GM21528 (cell line): ENCODE data around the gene POU2F1.
A peak's percentile ranks its signal among the peaks of the same experiment; 100 is the strongest.
"Not testable (repeated sequence)": the region's sequence is repeated elsewhere in the genome, so short reads cannot be mapped to it uniquely, and the experiment has no call there.

ENCODE experiments used
- ATAC-seq: cut with Tn5 transposase; IDR thresholded peaks from one replicate; pipeline ENCODE4 v1.9.1; 2021; ENCODE audit warnings: mild to moderate bottlenecking, moderate library complexity; ENCODE audit not compliant: unreplicated experiment, low FRiP score

Gene POU2F1

DNA sequence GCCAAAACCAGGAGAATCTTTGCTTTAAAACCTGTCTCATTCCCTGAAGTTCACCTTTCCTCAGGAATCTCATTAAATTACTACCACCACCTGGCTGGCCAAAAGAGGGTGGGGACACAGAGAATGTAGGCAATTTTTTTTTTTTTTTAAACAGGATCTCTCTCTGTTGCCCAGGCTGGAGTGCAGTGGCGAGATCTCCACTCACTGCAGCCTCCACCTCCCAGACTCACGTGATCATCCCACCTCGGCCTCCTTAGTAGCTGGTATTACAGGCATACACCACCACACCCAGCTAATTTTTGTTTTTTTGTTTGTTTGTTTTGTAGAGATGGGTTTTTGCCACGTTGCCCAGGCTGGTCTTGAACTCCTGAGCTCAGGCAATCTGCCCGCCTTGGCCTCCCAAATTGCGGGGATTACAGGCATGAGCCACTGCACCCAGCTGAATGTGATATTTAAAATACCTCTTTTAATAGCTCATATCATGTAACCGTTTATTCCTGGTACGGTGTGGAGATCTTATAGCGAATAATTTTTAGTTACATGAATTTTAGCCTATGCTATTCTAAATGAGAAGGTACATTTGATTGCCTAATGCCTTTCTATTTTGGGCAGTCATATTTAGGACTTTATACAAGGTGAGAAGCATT, 84.5 kb downstream of the POU2F1 start:
- no peak for ATAC-seq

GRCh38 chr1:167305706-167306277, 85.1 kb downstream of the POU2F1 start:
- no peak for ATAC-seq

GRCh38 chr1:167310732-167311131, 90.0 kb downstream of the POU2F1 start:
- no peak for ATAC-seq

GRCh38 chr1:167312871-167313270, 92.2 kb downstream of the POU2F1 start:
- ATAC-seq = no peak

DNA sequence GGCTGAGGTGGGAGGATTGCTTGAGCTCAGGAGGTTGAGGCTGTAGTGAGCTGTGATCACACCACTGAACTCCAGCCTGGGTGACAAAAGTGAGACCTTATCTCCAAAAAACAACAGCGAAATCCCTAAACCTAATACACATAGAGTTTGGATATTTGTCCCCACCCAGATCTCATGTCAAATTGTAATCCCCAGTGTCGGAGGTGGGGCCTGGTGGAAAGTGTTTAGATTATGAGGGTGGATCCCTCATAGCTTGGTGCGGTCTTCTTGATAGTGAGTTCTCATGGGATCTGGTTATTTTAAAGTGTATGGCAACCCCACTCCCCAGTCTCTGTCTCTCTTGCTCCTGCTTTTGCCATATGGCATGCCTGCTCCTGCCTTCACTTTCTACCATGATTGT, 94.0 kb downstream of the POU2F1 start:
- ATAC-seq = no peak

- ATAC-seq = no peak
These were observed 96.8 kb downstream of the POU2F1 start for GRCh38 chr1:167317463-167317862.

DNA sequence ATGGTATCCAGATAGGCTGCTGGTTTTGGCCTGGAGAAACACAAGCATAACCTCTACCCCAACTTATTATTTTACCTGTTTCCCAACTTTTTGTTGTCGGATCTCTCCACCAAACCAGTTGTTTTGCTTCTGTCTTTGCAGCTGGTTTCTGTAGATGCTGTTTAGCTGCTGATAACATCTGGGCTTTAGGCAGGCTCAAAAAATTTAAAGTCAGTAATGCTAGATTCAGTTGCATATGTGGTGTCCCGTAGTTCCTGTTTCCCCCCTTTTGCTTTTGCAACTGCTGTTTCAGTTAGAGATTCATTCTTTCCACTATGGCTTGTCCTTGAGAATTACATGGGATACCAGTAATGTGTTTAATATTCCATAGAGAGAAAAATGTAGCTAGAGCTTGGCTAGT, 98.5 kb downstream of the POU2F1 start:
- ATAC-seq = not testable (repeated sequence)

DNA sequence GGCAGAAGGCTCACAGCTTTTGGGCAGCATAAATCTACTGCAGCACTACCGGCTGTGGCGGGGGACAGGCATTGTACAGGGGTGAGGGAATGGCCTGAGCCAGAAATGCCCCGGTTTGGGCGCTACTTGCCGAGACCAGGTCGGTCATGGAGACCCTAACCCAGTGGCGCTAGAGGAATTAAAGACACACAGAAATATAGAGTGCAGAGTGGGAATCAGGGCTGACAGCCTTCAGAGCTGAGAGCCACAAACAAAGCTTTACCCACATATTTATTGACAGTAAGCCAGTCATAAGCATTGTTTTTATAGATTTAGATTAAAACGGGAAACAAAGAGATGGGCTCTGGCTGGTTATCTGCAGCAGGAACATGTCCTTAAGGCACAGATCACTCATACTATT, 101.8 kb downstream of the POU2F1 start:
- ATAC-seq = no peak

GRCh38 chr1:167325151-167325550, 104.5 kb downstream of the POU2F1 start:
- no peak for ATAC-seq

GRCh38 chr1:167328306-167328815, 107.7 kb downstream of the POU2F1 start:
- ATAC-seq = no peak

DNA sequence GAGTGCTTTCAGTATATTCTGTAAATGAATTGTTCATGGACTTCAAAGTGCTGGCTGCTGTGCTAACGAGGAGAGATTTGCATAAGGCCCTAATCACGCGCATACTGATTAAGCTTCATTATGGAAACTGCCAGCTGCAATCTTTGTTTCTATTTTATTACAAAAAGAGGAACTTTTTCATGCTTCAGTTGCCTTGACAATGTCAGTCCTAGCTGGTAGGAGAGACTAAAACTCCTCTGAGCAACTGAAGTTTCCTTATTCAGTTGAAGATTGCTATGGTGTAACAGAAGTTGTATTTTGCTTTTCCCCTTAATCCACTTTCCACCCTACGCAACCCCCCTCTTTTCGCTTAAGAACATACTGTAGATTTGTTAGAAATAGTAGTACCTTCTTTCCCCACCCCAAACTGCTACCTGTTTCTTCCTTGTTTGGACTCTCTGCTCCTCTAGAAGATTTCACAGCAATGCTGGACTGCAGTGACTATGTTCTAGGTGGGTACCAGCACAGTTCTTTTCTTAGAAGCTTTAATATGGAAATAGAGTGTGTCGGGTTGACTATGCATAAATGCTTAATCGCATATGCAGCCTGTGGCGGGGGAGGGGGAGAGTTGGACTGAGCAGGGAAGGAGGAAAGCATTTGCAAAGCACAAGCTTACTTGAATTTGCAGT, 108.3 kb downstream of the POU2F1 start:
- peak; percentile 78 for ATAC-seq

DNA sequence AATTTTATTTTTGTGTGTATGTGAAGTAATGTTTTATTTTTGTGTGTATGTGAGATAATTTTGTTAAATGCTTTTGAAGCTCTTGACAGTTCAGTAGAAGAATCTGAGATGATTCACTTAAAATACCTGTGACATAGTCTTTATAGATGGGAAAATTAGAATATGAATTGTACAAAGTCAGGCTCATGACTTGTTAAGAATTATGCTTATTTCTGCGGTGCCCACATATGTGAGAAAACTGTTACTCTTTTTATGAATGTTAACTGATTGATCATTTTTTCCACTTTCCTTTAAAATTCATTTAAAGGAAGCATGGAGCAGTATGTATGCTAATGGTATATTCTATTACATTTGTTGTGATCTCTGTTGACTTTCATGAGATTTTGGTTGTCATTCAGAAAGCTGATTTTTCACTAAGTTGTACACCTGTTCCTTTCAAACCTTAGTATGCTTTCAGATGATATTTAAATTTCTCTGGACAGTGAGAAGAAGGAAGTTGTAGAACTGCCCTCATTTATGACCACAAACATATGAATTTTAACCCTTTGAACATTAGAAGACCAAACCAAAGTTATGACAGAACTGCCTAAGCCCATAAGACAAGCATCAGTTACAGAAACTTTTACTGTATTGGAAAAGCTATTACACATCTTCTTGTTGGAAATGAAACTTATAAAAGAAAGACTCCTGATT, 110.1 kb downstream of the POU2F1 start:
- ATAC-seq = no peak

GRCh38 chr1:167331650-167332049, 111.0 kb downstream of the POU2F1 start:
- ATAC-seq = no peak

DNA sequence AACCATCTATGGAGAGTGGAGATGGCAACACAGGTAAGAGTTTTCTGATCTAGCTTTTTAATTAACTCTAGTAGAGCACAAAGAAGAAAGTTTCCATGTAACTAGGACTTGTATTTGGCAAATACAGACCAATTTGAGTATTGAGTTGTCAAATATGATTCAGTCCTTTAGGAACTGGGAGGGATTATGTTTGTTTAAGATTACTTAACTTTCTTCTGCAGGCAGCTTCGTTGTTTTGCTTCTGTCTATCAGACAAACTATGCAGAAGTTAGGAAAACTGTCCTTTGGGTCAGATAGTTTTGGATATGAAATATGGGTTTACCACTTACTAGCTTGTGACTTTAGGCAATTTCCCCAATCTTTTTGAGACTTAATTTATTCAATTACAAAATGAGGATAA, 111.8 kb downstream of the POU2F1 start:
- ATAC-seq = no peak

- ATAC-seq = no peak
These were observed 112.4 kb downstream of the POU2F1 start for GRCh38 chr1:167333124-167333523.

DNA sequence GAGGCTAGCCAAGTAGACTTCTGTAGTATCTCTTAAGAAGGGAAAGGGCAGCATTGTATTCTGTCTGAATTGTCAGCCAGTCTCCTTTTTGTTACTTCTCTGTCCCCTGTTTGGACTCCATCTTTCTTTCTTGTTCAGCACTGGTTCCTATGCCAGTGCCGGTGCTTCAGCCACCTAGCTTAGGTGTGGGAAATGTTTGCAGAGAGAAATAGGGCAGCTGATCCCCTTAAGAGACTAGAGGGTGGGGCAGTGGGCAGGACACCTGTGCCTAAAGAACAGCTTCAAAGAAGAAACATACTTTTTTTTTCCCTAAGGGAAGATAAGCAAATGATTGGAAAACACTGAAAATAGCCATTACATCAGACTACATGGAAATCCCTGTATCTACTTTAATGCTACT, 113.0 kb downstream of the POU2F1 start:
- ATAC-seq = no peak

DNA sequence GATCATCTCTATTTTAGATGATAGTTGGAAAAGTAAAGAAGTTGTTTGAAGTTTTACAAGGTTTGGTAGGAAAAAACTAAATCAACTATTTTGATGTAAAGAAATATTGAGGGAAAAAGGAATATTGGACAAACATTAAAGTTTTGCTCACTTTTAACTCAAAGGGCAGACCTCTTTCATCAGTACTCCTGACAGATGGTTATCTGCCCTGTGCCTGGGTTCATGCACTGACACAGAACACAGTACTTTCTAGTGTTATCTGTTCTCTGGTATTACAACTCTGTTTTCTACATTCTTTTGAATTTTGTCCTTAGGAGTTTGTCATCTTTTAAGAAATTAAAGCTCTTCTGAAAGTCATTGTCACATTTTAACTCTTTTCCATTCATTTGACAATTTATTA, 118.7 kb downstream of the POU2F1 start:
- ATAC-seq = no peak

DNA sequence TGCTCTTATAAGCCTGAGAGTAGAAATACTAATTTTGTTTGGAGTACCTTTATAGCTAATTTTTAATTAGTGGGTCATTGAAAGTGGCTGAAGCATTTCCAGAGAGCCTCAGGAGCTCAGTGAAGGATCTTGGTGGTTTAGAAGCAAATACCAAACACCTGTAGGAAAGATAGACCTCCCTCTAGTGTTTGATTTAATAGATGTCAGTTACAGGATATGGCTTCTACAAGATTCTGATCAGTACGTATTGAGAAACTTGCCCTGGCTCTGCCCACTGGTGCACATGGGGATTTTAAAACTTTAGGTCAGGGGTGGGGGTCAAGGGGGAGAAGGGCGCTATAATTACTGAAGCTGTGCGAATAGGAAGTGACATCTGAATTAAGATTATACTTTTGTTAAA, 122.2 kb downstream of the POU2F1 start:
- no peak for ATAC-seq

- no peak for ATAC-seq
These were observed 123.4 kb downstream of the POU2F1 start for GRCh38 chr1:167344112-167344511.

DNA sequence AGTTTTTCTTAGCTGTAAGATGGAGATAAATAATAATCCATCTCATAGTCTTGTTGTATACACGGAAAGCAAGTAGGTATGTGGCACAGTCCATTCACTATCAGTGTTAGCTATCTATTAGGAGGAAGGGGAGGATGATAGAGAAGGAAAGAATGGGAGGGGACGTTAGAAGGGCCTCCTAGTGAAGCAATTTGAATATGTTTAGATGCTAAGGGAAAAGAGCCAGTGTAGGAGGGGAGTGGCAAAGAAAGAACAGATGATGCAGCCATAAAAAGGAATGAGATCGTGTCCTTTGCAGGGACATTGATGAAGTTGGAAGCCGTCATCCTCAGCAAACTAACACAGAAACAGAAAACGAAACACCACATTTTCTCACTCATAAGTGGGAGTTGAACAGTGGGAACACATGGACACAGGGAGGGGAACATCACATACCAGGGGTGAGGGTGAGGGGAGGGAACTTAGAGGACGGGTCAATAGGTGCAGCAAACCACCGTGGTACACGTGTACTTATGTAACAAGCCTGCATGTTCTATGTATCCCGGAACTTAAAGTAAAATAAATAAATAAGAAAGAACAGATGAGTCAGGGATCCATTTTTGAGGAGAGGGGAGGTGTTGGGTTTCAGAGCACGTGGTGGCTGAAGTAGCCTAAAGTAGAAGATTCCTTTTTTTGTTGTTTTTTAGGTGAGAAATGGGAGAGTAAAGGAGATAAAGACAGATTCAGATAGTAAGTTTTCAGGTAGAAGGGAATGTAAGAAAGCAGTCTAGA, 124.1 kb downstream of the POU2F1 start:
- no peak for ATAC-seq

DNA sequence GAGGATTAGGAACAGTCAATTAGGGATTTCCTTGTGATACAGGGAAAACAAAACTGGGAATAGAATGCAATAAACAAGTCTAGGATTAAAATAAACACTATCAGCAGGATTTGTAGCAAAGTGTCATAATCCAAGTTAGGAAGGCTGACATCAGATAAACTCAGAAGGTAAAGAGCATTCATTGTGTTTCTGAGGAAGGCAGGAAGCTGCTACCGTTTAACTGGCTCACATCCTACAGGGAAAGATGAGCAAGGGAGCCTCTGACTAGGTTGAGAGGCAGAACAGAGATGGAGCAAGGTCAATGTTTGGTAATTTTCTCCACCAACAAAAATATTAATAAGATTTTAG, 124.7 kb downstream of the POU2F1 start:
- no peak for ATAC-seq
